Measurements from ENCODE around the gene TPBGL.

TPBGL gene

DNA sequence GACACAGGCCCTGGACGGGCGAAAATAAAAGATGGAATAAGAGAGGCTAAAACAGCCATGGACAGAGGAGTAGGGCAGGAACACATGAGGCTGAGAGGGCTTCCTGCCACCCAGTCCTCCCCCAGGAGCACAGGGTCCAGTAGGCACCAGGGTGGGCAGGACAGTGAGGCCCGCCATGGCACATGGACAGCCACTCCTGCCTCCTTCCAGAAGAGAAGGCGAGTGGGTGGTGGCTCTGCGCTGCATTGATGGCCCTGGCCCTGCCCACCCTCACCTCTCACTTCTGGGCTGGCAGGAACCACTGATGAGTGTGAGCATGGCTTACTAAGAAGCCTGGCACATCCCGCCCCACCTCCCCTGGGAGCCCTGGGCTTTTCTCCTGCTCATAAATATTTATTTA, 51.2 kb downstream of the TPBGL start:
- DNase-seq (ENCODE audit: low read depth, low spot score), result no peak

- no peak for DNase-seq (ENCODE audit: low read depth, low spot score)
Measured at GRCh38 chr11:75292943-75293342, 52.4 kb downstream of the TPBGL start.

Data from activated CD4-positive, CD25-positive, alpha-beta regulatory T cell treated with anti-CD3 and anti-CD28 coated beads, Interleukin-2, amount 50 U/mL, for 16 hours (primary cell).